Body of pancreas (tissue), 4 donors: ENCODE data around the gene TENT5C.

Experiments
- POLR2A ChIP-seq, 3 donors: fragments of 450-650 bp; IDR thresholded peaks; one replicate each; pipeline ENCODE4 v1.6.1; 2016; ENCODE audit warnings: antibody characterized with exemption in 3 of 3, mild to moderate bottlenecking in 2 of 3
- TF ChIP-seq, protein P1 (sequence below), 7 experiments: fragments of 450-650 bp in 4 of 7; fragments of 200-600 bp in 3 of 7; sonication (generic) in 3 of 7; IDR thresholded peaks; one replicate each; pipeline ENCODE4 v1.5.1; 2016 to 2019; ENCODE audit warnings: antibody characterized with exemption in 7 of 7

DNA sequence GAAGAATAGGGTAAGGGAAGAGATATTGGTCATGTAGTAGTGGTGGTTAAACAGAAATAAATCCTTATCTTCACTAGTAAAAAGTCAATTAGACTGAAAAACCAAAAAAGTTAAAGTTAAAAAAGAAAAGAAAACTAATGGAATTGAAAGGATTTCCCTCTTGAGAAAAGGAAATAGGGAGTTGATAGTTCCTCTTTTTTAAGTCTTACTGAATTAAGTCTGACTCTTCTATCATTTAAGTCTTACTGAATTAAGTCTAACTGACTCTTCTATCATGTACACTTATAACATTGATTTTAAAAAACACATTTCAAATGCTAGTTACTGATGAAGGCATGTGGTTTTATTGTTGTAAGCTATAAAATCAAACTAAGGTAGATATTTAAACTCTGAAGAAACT, 49.5 kb upstream of the TENT5C start:
- TF ChIP-seq, protein P1, sequence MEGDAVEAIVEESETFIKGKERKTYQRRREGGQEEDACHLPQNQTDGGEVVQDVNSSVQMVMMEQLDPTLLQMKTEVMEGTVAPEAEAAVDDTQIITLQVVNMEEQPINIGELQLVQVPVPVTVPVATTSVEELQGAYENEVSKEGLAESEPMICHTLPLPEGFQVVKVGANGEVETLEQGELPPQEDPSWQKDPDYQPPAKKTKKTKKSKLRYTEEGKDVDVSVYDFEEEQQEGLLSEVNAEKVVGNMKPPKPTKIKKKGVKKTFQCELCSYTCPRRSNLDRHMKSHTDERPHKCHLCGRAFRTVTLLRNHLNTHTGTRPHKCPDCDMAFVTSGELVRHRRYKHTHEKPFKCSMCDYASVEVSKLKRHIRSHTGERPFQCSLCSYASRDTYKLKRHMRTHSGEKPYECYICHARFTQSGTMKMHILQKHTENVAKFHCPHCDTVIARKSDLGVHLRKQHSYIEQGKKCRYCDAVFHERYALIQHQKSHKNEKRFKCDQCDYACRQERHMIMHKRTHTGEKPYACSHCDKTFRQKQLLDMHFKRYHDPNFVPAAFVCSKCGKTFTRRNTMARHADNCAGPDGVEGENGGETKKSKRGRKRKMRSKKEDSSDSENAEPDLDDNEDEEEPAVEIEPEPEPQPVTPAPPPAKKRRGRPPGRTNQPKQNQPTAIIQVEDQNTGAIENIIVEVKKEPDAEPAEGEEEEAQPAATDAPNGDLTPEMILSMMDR (IDR thresholded peaks at IDR 0.05), result no peak
- no peak for TF ChIP-seq POLR2A (IDR thresholded peaks at IDR 0.05)
